IMR-90 (cell line): Measurements from ENCODE around the gene KLHL3.

Experiments
- BHLHE40 ChIP-seq: fragments of 150-350 bp; IDR thresholded peaks from 2 replicates; pipeline ENCODE4 v1.6.1; 2016; ENCODE audit warnings: mild to moderate bottlenecking, low read depth, low read length
- CEBPB ChIP-seq: IDR thresholded peaks from 2 replicates; pipeline ENCODE4 v1.6.1; 2012; ENCODE audit warnings: low read depth, low read length, improper control_type of control experiment
- CHD1 ChIP-seq: IDR thresholded peaks from 2 replicates; pipeline ENCODE4 v1.6.1; 2012; ENCODE audit warnings: low read depth, low read length, improper control_type of control experiment
- CTCF ChIP-seq: conservative IDR thresholded peaks from 2 replicates; pipeline ENCODE4 v1.5.1; 2012; ENCODE audit warnings: mild to moderate bottlenecking, low read depth, low read length, improper control_type of control experiment
- ELK1 ChIP-seq: fragments of 150-350 bp; IDR thresholded peaks from 2 replicates; pipeline ENCODE4 v1.6.1; 2016; ENCODE audit warnings: low read depth, mild to moderate bottlenecking, low read length, moderate library complexity, borderline replicate concordance
- FOS ChIP-seq: fragments of 150-350 bp; IDR thresholded peaks from 2 replicates; pipeline ENCODE4 v1.6.1; 2016; ENCODE audit warnings: low read depth, low read length
- MAFK ChIP-seq: IDR thresholded peaks from 2 replicates; pipeline ENCODE4 v1.6.1; 2012; ENCODE audit warnings: low read depth, low read length, improper control_type of control experiment
- MAZ ChIP-seq: IDR thresholded peaks from 2 replicates; pipeline ENCODE4 v1.6.1; 2012; ENCODE audit warnings: low read depth, mild to moderate bottlenecking, low read length, improper control_type of control experiment, moderate library complexity, borderline replicate concordance
- MXI1 ChIP-seq: IDR thresholded peaks from 2 replicates; pipeline ENCODE4 v1.6.1; 2012; ENCODE audit warnings: low read depth, mild to moderate bottlenecking, low read length, moderate library complexity, borderline replicate concordance
- POLR2A ChIP-seq: IDR thresholded peaks from 2 replicates; pipeline ENCODE4 v1.6.1; 2012; ENCODE audit warnings: mild to moderate bottlenecking, low read depth, low read length
- RAD21 ChIP-seq: IDR thresholded peaks from 2 replicates; pipeline ENCODE4 v1.6.1; 2012; ENCODE audit warnings: low read length, improper control_type of control experiment
- RFX5 ChIP-seq: IDR thresholded peaks from 2 replicates; pipeline ENCODE4 v1.8.0; 2012; ENCODE audit warnings: low read depth, mild to moderate bottlenecking, low read length, moderate library complexity
- SMC3 ChIP-seq: fragments of 150-350 bp; IDR thresholded peaks from 2 replicates; pipeline ENCODE4 v1.6.1; 2016; ENCODE audit warnings: low read depth, mild to moderate bottlenecking, antibody characterized with exemption, low read length, moderate library complexity
- USF2 ChIP-seq: fragments of 150-350 bp; IDR thresholded peaks from 2 replicates; pipeline ENCODE4 v1.6.1; 2017; ENCODE audit warnings: mild to moderate bottlenecking, antibody characterized with exemption, low read length, low read depth

GRCh38 chr5:137761566-137761965 is 25.7 kb upstream of the KLHL3 start:
- TF ChIP-seq CTCF (no peak), POLR2A (no peak), CEBPB (no peak), RAD21 (no peak), USF2 (no peak), BHLHE40 (no peak), ELK1 (no peak), CHD1 (no peak), SMC3 (no peak), RFX5 (no peak), MXI1 (no peak), MAZ (no peak), FOS (no peak), MAFK (no peak)
